ENCODE data around the gene MCOLN1. TPM values are rescaled to one million over a fixed set of nuclear protein-coding genes. Genes with fewer than 3 reads are reported as not detected.
A peak's percentile ranks its signal among the peaks of the same experiment; 100 is the strongest.

The MCOLN1 gene
- total and polyA plus RNA-seq, 9 of the 15 experiments (the other 6 are each of a cell fraction or from before 2014, with no cell fraction given), result 0.25 to 15.4 (median 7.1) TPM

DNA sequence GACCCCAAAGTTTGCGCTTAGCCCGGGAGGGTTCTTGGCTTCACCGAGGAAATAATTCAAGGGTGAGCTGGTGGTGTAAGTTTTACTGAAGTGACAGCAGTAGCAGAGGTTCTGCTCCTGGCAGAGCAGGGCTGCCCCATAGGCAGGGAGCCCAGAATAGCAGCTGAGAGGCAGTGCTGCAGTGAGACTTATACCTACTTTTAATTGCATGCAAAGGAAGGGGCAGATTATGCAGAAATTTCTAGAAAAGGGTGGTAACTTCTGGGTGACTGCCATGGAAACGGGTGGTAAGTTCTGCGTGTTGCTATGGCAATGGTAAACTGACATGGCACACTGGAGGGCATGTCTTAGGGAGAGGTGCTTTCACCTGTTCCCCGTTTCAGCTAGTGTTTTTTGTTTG is 55.7 kb downstream of the MCOLN1 start:
- Histone ChIP-seq H3K36me3 (ENCODE audit: control insufficient read depth, insufficient read depth, low read length) (no peaks in the 10 kb centered on the region), H4K20me1 (replicated peaks; ENCODE audit: control insufficient read depth, insufficient read depth, low read length) (no peaks in the 10 kb centered on the region), H3K27ac (ENCODE audit: extremely low read depth, low read depth, low read length) (no peak overlapping the region), H3K9ac (ENCODE audit: insufficient read depth in 1 of 2, low read depth in 2 of 2, low read length in 2 of 2) (no peak overlapping the region), H3K9me3 (replicated peaks; ENCODE audit: control insufficient read depth, insufficient read depth, low read depth, low read length) (no peaks in the 10 kb centered on the region), H3K27me3 (ENCODE audit: control insufficient read depth in 2 of 2, insufficient read depth in 2 of 2, low read length in 2 of 2) (peaks cover 6 to 35% of the 10 kb centered on the region in 2 experiments), H3K9me1 (ENCODE audit: control insufficient read depth, insufficient read depth, low read length) (no peaks in the 10 kb centered on the region), H3K79me2 (ENCODE audit: control insufficient read depth, insufficient read depth, low read length) (no peaks in the 10 kb centered on the region), H3K4me2 (ENCODE audit: insufficient read depth, low read length) (no peak overlapping the region), H3K4me1 (replicated peaks in 1 of 2; ENCODE audit: control insufficient read depth in 2 of 2, insufficient read depth in 2 of 2, low read length in 2 of 2) (peaks cover 3 to 8% of the 10 kb centered on the region in 2 experiments; a peak in 2 of 5 replicates), H2AFZ (ENCODE audit: low read depth, low read length) (no peak overlapping the region), H3K4me3 (no peak overlapping the region)
- POLR2A ChIA-PET, result no interaction called here
- FAIRE-seq (no peak), DNase-seq (ENCODE audit: extremely low read depth in 1 of 4, low spot score in 3 of 4) (no peak), ATAC-seq (no peak)
- in situ Hi-C loops (cut with MboI) (no loop called here), intact Hi-C loops (cut with micrococcal nuclease) (no loop called here)
- BruUV-seq (replicated peaks), result no TSS peak
- 10% methylated on average over 6 of the region's 6 CpGs for WGBS (ENCODE audit: insufficient coverage, low coverage, missing lambda C conversion rate)
- TF ChIP-seq MEF2D (tag; conservative IDR thresholded peaks at IDR 0.05; ENCODE audit: low read depth) (no peak), MTA1 (IDR thresholded peaks at IDR 0.05; ENCODE audit: borderline replicate concordance) (no peak), MECOM (CRISPR knock-in tag; IDR thresholded peaks at IDR 0.05) (no peak), ZNF134 (CRISPR knock-in tag; conservative IDR thresholded peaks at IDR 0.05) (no peak), KAT8 (IDR thresholded peaks at IDR 0.05; ENCODE audit: low read depth) (no peak), BCOR (IDR thresholded peaks at IDR 0.05) (no peak), ZBTB17 (CRISPR knock-in tag; IDR thresholded peaks at IDR 0.05) (no peak)
- CTCF ChIA-PET (ENCODE audit: low intra/inter-chr PET ratio), result no interaction called here

DNA sequence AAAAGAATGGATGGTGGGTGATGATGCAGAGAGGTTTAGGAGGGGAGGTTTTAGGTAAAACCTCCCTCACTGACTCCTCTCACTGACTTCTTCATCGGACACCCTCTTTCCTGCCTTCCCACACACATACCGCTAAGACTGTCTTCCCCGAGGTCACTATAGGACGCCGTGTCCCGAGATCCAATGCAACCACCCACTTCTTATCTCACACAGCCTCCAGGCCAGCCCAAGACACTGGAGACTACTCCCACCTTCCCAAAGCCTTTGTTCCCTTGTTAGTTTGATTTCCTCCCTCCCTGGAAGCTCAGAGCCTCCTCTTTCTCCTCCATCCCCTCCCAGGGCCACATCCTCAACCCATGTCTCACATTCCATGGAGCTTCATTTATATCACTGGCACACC is 56.8 kb downstream of the MCOLN1 start:
- peaks cover 3 to 8% of the 10 kb centered on the region in 2 experiments; a peak in 2 of 5 replicates for H3K4me1 ChIP-seq (replicated peaks in 1 of 2; ENCODE audit: control insufficient read depth in 2 of 2, insufficient read depth in 2 of 2, low read length in 2 of 2)
- H4K20me1 ChIP-seq (replicated peaks; ENCODE audit: control insufficient read depth, insufficient read depth, low read length), result no peaks in the 10 kb centered on the region
- FAIRE-seq, result peak; percentile 29
- no peaks in the 10 kb centered on the region for H3K36me3 ChIP-seq (ENCODE audit: control insufficient read depth, insufficient read depth, low read length)
- H3K27me3 ChIP-seq (ENCODE audit: control insufficient read depth in 2 of 2, insufficient read depth in 2 of 2, low read length in 2 of 2), result peaks cover 6 to 40% of the 10 kb centered on the region in 2 experiments
- H3K9me1 ChIP-seq (ENCODE audit: control insufficient read depth, insufficient read depth, low read length), result no peaks in the 10 kb centered on the region
- H3K79me2 ChIP-seq (ENCODE audit: control insufficient read depth, insufficient read depth, low read length), result no peaks in the 10 kb centered on the region
- H3K27ac ChIP-seq (ENCODE audit: extremely low read depth, low read depth, low read length), result no peak overlapping the region
- no TSS peak for BruUV-seq (replicated peaks)
- peak; percentile 85 for ATAC-seq
- WGBS (ENCODE audit: insufficient coverage, low coverage, missing lambda C conversion rate), result 0% methylated on average over 6 of the region's 6 CpGs
- DNase-seq (ENCODE audit: extremely low read depth in 1 of 4, low spot score in 3 of 4), result peak in 2 of 4 experiments; percentile 26 to 43
- in situ Hi-C loops (cut with MboI), result no loop called here
- intact Hi-C loops (cut with micrococcal nuclease), result no loop called here
- ChIA-PET POLR2A (interaction anchor here (0.6 kb wide), 1 partner anchor 227 kb away, joined by 3 read pairs; no protein-coding TSS in a partner anchor), CTCF (ENCODE audit: low intra/inter-chr PET ratio) (no interaction called here)
- no peak overlapping the region for H2AFZ ChIP-seq (ENCODE audit: low read depth, low read length)
- no peaks in the 10 kb centered on the region for H3K9me3 ChIP-seq (replicated peaks; ENCODE audit: control insufficient read depth, insufficient read depth, low read depth, low read length)
- no peak overlapping the region for H3K4me3 ChIP-seq
- peak overlapping the region; percentile 18; the same call in 1 of the 2 replicates for H3K4me2 ChIP-seq (ENCODE audit: insufficient read depth, low read length)
- H3K9ac ChIP-seq (ENCODE audit: insufficient read depth in 1 of 2, low read depth in 2 of 2, low read length in 2 of 2), result peak overlapping the region in 1 of 2 experiments; percentile 68; a peak in 1 of 4 replicates
- no peak for TF ChIP-seq STAT5B (CRISPR knock-in tag; IDR thresholded peaks at IDR 0.05)
- TF ChIP-seq HDAC1 (IDR thresholded peaks at IDR 0.05), result peak in 1 of 2 experiments; percentile 34; a peak in 2 of 4 replicates
- TF ChIP-seq MCM2 (IDR thresholded peaks at IDR 0.05; ENCODE audit: low read depth), result no peak
- peak; percentile 26; the same call in 1 of the 2 replicates for TF ChIP-seq TAL1 (IDR thresholded peaks at IDR 0.05)
- peak; percentile 40 for TF ChIP-seq TCF3 (CRISPR knock-in tag; IDR thresholded peaks at IDR 0.05)
- peak; percentile 22 for TF ChIP-seq EGR1 (conservative IDR thresholded peaks at IDR 0.05)
- TF ChIP-seq SMARCA4 (IDR thresholded peaks at IDR 0.05), result 0 out of 2 replicates have a peak, but pooled peaks have one; percentile 16
- TF ChIP-seq DPF2 (IDR thresholded peaks at IDR 0.05), result peak; percentile 24; the same call in 1 of the 2 replicates
- TF ChIP-seq KDM1A (IDR thresholded peaks at IDR 0.05), result no peak
- TF ChIP-seq ZNF197 (CRISPR knock-in tag; IDR thresholded peaks at IDR 0.05; ENCODE audit: low read depth), result no peak
- peak; percentile 74; the same call in 1 of the 2 replicates for TF ChIP-seq SOX6 (IDR thresholded peaks at IDR 0.05)
- TF ChIP-seq JUN (IDR thresholded peaks at IDR 0.05; ENCODE audit: borderline replicate concordance, low read depth, low read length), result no peak
- TF ChIP-seq JUN (CRISPR knock-in tag; IDR thresholded peaks at IDR 0.05; ENCODE audit: borderline replicate concordance), result no peak
- TF ChIP-seq, protein P1, sequence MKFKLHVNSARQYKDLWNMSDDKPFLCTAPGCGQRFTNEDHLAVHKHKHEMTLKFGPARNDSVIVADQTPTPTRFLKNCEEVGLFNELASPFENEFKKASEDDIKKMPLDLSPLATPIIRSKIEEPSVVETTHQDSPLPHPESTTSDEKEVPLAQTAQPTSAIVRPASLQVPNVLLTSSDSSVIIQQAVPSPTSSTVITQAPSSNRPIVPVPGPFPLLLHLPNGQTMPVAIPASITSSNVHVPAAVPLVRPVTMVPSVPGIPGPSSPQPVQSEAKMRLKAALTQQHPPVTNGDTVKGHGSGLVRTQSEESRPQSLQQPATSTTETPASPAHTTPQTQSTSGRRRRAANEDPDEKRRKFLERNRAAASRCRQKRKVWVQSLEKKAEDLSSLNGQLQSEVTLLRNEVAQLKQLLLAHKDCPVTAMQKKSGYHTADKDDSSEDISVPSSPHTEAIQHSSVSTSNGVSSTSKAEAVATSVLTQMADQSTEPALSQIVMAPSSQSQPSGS (CRISPR knock-in tag; IDR thresholded peaks at IDR 0.05), result no peak

Data from K562 (cell line).